GM20000 (cell line): Measurements from ENCODE around the gene EOLA2.

ENCODE experiments used
- DNase-seq: peaks from one replicate; pipeline ENCODE4 v3.0.0; 2012; ENCODE audit warnings: low spot score
- CTCF ChIP-seq: IDR thresholded peaks from 2 replicates; pipeline ENCODE4 v1.5.1; 2012; ENCODE audit warnings: mild to moderate bottlenecking, control low read depth; ENCODE audit errors: extremely low read depth, missing control alignments

The EOLA2 gene

GRCh38 chrX:149938427-149938880, at the start of gene EOLA2:
TSS of gene EOLA2 (minus strand) at chrX:149938491. CDS start at chrX:149933874, 4,617 bp downstream.
- peak; percentile 61 for DNase-seq
- TF ChIP-seq CTCF: peak; percentile 20

- TF ChIP-seq CTCF: no peak
- DNase-seq: no peak
Observed at GRCh38 chrX:149987613-149988012, 49.3 kb upstream of the EOLA2 start.

- no peak for TF ChIP-seq CTCF
- DNase-seq: no peak
Observed at GRCh38 chrX:149984411-149984810, 46.1 kb upstream of the EOLA2 start.

GRCh38 chrX:149982310-149982709, 44.0 kb upstream of the EOLA2 start:
- no peak for DNase-seq
- TF ChIP-seq CTCF: no peak

GRCh38 chrX:149979126-149979644, 40.9 kb upstream of the EOLA2 start:
- TF ChIP-seq CTCF: no peak
- no peak for DNase-seq

- DNase-seq: peak; percentile 16
- peak; percentile 48 for TF ChIP-seq CTCF
Observed at GRCh38 chrX:149962859-149963757, 24.8 kb upstream of the EOLA2 start.

GRCh38 chrX:149962010-149962409, 23.7 kb upstream of the EOLA2 start:
- TF ChIP-seq CTCF: no peak
- DNase-seq: no peak
